Activated naive CD4-positive, alpha-beta T cell treated with anti-CD3 and anti-CD28 coated beads, Interleukin-2, amount 50 U/mL, for 72 hours (primary cell): Measurements from ENCODE around the gene MOCS2. TPM values are rescaled to one million over a fixed set of nuclear protein-coding genes. Genes with fewer than 3 reads are reported as not detected.

Experiments used
- ATAC-seq, 2 donors: fragments of 150-1000 bp; cut with Tn5 transposase; 2 replicates each; pipeline ENCODE4 v1.10.0; 2021; ENCODE audit warnings: mild to moderate bottlenecking in 2 of 2, moderate library complexity in 2 of 2
- DNase-seq, 2 donors: peaks; one replicate each; pipeline ENCODE4 v3.0.0; 2021 to 2022; ENCODE audit warnings: low spot score in 2 of 2
- H3K27ac Mint-ChIP-seq, 2 donors: one replicate each; pipeline ENCODE4 v1.8.0; 2022; ENCODE audit warnings: mild to moderate bottlenecking in 2 of 2, mixed read lengths in 2 of 2
- H3K36me3 Mint-ChIP-seq, 2 donors: one replicate each; pipeline ENCODE4 v1.8.0; 2022; ENCODE audit warnings: mixed read lengths in 2 of 2
- H3K9me3 Mint-ChIP-seq, 2 donors: one replicate each; pipeline ENCODE4 v1.8.0; 2022; ENCODE audit warnings: mixed read lengths in 2 of 2
- total RNA-seq, 2 donors: library from RNA; stranded (reverse); gene quantifications; one replicate each; pipeline ENCODE4 v1.2.3, GENCODE V29; 2022

The MOCS2 gene
- total RNA-seq, 2 donors from 2014 or later: 18.7 to 29.2 TPM

DNA sequence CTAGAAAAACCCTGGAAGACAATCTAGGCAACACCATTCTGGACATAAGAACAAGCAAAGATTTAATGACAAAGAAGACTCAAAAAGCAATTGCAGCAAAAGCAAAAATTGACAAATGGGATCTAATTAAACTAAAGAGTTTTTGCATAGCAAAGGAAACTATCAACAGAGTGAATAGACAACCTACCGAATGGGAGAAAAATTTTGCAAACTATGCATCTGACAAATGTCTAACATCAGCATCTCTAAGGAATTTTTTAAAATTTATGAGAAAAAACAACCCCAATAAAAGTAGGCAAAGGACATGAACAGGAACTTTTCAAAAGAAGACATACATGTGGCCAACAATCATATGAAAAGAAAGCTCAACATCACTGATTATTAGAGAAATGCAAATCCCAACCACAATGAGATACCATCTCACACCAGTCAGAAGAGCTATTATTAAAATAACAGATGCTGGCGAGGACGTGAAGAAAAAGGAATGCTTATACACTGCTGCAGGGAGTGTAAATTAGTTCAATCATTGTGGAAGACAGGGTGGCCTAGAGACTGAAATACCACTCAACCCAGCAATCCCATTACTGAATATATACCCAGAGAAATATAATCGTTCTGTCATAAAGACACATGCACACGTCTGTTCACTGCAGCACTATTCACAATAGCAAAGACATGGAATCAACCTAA, 3.8 kb downstream of the MOCS2 start:
- H3K36me3 Mint-ChIP-seq: peaks cover 22 to 24% of the 10 kb centered on the region in 2 donors

DNA sequence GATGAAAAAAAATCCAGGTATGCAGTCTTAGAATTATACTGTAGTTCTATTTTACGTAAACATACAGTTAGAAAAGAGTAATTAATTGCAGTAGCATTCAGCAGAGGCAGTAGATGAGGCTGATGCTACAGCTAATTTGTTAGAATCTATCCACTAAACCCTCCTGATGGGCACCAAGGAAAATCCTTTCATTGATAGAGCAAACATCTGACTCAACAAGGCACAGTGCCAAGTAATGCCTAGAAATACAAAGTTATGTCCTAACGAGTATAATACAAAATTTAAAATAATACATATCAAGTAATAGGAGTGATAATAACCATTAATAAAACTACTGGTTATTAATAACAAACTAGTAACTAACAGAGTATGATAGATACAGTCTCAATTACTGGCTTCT, 9.0 kb downstream of the MOCS2 start:
- H3K27ac Mint-ChIP-seq: no peak overlapping the region
- DNase-seq (no peak), ATAC-seq (no peak)
- no peaks in the 10 kb centered on the region for H3K9me3 Mint-ChIP-seq
- peaks cover 10 to 15% of the 10 kb centered on the region in 2 donors for H3K36me3 Mint-ChIP-seq

More for the DNA sequence above, 3.8 kb downstream of the MOCS2 start:
- no peak for ATAC-seq
- H3K9me3 Mint-ChIP-seq: no peaks in the 10 kb centered on the region
- H3K27ac Mint-ChIP-seq: no peak overlapping the region
- no peak for DNase-seq

DNA sequence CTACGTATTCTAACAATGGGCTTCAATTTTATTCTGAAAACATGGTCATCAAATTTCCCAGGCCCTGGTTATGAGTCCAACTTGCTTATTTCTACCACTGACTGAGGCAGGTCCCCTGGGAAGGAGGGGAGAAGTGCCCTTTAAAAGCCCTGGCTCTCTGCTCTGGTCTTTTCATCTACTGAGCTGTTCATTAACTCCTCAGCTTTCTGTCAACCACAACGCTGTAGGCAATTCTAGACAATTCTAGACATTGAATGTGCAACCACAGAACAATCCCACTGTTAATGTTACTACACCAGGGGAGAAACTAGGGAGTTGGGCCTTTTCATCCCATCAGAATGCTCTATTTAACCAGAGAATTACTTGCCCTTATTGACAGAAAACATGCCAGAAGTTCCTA, 10.0 kb downstream of the MOCS2 start:
- H3K36me3 Mint-ChIP-seq: peaks cover 0 to 15% of the 10 kb centered on the region in 2 donors
- peak overlapping the region; percentile 25 to 55 for H3K27ac Mint-ChIP-seq
- ATAC-seq (no peak), DNase-seq (no peak)
- no peaks in the 10 kb centered on the region for H3K9me3 Mint-ChIP-seq

DNA sequence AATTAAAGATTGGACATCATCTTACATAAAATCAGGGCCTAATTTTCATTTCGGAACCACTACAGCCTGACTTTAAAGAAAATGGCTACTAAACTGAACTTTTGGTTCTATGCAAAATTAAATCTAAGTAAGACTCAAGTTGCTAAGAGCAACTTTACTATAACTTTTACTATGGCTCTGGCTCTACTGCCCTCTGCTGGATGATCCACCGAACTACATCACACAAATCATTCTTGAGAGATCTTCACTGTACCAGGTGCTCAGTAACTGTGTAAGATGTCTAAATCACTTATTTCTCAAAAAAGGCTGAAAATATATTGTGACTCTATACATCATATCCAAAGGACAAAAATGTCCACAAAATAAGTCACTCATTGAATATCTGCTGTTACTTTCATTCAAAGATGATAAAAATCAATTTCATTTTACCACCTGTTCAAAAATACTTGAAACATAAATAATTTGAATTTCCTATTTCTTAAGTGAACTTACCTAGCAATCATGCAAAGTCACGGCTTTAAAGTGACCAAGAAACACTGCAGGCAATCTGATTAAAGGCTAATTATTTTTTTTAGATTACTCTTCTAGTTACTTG, 13.5 kb downstream of the MOCS2 start:
- DNase-seq: peak in 1 of 2 donors; percentile 71
- Mint-ChIP-seq H3K27ac (no peak overlapping the region), H3K9me3 (no peaks in the 10 kb centered on the region), H3K36me3 (peaks cover 0 to 7% of the 10 kb centered on the region in 2 donors)
- peak; percentile 52 to 66 for ATAC-seq

DNA sequence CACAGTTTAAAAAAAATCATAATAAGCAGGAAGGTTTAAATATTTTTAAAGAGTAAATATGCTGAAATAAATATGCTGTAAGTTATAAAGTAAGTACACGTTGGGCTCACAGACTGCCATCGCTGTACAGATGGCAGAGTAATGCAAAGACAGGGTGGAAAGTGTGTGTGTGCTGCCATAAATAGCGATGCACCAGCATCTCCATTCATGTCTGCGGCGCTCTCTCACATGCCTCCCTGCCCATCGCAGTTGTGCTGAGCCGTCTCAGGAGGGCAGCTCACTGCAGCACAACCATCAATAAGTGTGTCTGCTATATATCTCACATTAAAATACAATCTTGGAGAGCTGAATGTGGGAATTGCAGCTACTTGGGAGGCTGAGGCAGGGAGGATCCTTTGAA, 14.3 kb downstream of the MOCS2 start:
- Mint-ChIP-seq H3K9me3 (no peaks in the 10 kb centered on the region), H3K36me3 (peaks cover 0 to 7% of the 10 kb centered on the region in 2 donors), H3K27ac (no peak overlapping the region)
- DNase-seq (no peak), ATAC-seq (no peak)

DNA sequence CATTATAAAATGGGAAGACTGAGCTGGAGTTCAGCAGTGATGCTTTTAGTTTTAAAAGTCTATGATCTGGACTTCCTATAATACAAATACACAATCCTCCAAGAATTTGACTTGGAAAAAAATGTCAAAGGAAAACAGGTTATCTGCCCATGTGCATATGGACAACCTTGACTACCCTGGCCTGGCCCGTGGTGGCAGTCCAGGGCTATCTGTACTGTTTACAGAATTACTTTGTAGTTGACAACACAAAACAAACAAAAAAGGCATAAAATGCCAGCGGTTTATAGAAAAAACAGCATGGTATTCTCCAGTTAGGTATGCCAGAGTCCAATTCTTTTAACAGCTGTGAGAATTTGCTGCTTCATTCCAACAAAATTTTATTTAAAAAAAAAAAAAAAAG, 17.3 kb downstream of the MOCS2 start:
- ATAC-seq (no peak), DNase-seq (no peak)
- no peaks in the 10 kb centered on the region for H3K36me3 Mint-ChIP-seq
- no peaks in the 10 kb centered on the region for H3K9me3 Mint-ChIP-seq
- no peak overlapping the region for H3K27ac Mint-ChIP-seq

- Mint-ChIP-seq H3K27ac (no peak overlapping the region), H3K9me3 (no peaks in the 10 kb centered on the region), H3K36me3 (peaks cover 0 to 5% of the 10 kb centered on the region in 2 donors)
- ATAC-seq: no peak
- no peak for DNase-seq
Measured at GRCh38 chr5:53091289-53091688, 18.3 kb downstream of the MOCS2 start.

- no peak for DNase-seq
- peak; percentile 39 to 66 for ATAC-seq
- H3K27ac Mint-ChIP-seq: peak overlapping the region in 1 of 2 donors; percentile 80
Measured at GRCh38 chr5:53090229-53090628, 19.3 kb downstream of the MOCS2 start.

DNA sequence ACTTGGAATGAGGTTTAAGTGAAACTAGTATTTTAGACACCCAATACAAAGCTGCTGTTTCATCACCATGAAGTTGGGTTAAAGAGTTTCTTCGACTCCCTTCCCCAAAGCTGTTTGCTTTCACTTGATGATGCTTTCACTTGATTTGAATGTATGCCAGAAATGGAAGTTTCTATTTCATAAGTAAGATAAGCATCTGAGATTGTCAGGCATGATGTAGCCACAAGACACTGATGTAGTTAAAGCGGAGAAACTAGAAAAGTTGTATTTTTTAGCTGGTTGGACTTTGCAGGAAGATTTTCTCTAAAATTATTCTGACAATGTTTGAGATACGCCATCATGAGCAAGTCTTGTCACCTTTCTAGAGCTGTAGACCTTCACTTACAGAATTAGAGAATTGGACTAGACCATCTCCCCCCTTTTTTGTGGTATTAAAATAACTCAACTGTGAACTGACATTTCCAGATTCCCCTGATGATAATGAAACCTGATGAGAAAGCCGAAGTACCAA, 20.0 kb downstream of the MOCS2 start:
- ATAC-seq (peak; percentile 73 to 87), DNase-seq (no peak)
- H3K27ac Mint-ChIP-seq: peak overlapping the region in 1 of 2 donors; percentile 80
- H3K9me3 Mint-ChIP-seq: no peaks in the 10 kb centered on the region
- peaks cover 0 to 5% of the 10 kb centered on the region in 2 donors for H3K36me3 Mint-ChIP-seq

More at GRCh38 chr5:53090229-53090628, 19.3 kb downstream of the MOCS2 start:
- no peaks in the 10 kb centered on the region for H3K9me3 Mint-ChIP-seq
- peaks cover 0 to 5% of the 10 kb centered on the region in 2 donors for H3K36me3 Mint-ChIP-seq

- DNase-seq: no peak
- peaks cover 4 to 18% of the 10 kb centered on the region in 2 donors for H3K36me3 Mint-ChIP-seq
Measured at GRCh38 chr5:53087621-53088121, 21.9 kb downstream of the MOCS2 start.

GRCh38 chr5:53087171-53087570, 22.4 kb downstream of the MOCS2 start:
- H3K9me3 Mint-ChIP-seq: peaks cover 0 to 5% of the 10 kb centered on the region in 2 donors
- peaks cover 4 to 18% of the 10 kb centered on the region in 2 donors for H3K36me3 Mint-ChIP-seq
- no peak for DNase-seq
- H3K27ac Mint-ChIP-seq: no peak overlapping the region
- no peak for ATAC-seq

More at GRCh38 chr5:53087621-53088121, 21.9 kb downstream of the MOCS2 start:
- Mint-ChIP-seq H3K27ac (no peak overlapping the region), H3K9me3 (peaks cover 0 to 5% of the 10 kb centered on the region in 2 donors)
- ATAC-seq: no peak

- H3K36me3 Mint-ChIP-seq: peaks cover 4 to 18% of the 10 kb centered on the region in 2 donors
- no peak overlapping the region for H3K27ac Mint-ChIP-seq
- DNase-seq: no peak
- peaks cover 0 to 5% of the 10 kb centered on the region in 2 donors for H3K9me3 Mint-ChIP-seq
- no peak for ATAC-seq
Measured at GRCh38 chr5:53084546-53085255, 24.9 kb downstream of the MOCS2 start.

DNA sequence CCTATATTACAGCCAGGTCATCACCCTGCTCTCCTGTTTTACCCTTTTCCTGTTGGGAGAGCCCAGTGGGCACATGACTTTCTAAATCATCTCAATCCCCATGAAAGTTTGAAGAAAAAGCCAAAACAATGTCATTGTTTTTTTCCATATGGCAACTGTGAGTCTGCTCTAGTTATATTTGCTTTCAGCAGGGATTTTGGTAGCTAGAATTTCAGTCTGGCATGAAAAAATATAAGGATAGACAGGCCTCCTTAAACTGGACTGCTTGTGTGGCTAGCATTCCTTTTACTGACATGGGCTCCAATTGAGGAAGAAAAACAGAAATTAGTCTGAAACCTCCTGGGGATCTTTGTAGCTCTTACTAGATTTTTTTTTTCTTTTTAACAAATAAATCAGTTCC, 25.6 kb downstream of the MOCS2 start:
- H3K36me3 Mint-ChIP-seq: peaks cover 4 to 18% of the 10 kb centered on the region in 2 donors
- ATAC-seq (no peak), DNase-seq (no peak)
- peaks cover 0 to 5% of the 10 kb centered on the region in 2 donors for H3K9me3 Mint-ChIP-seq
- H3K27ac Mint-ChIP-seq: no peak overlapping the region

- ATAC-seq (peak in 1 of 2 donors; percentile 71), DNase-seq (no peak)
- H3K36me3 Mint-ChIP-seq: peaks cover 4 to 13% of the 10 kb centered on the region in 2 donors
Measured at GRCh38 chr5:53080271-53080670, 29.3 kb downstream of the MOCS2 start.

DNA sequence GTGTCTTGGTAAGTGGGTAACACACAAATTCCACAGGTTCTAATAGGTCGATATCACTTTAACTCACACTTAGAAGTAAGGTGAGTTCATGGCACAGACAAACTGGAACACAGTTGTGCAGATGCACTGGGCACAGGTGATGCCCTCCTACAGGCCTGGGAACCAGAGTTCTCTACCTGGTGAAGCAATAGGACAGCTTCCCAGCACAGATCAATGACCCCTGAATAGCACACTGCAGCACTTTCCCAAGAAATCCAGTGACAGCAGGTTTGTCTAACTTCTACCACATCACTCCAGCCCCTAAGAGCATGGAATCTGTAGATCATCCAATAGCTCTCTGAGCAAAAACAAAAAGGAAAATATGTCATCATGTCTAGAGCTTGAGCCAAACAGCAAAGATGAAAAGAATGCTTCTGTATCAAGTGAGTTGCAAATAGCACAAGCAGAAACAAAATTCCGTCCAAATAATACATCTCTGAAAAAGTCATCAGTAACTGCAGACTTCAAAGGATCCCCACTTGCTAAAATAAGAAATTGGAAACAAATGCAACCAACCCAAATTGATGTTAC, 33.5 kb downstream of the MOCS2 start:
- Mint-ChIP-seq H3K36me3 (peaks cover 7% of the 10 kb centered on the region in 2 donors), H3K27ac (no peak overlapping the region), H3K9me3 (no peaks in the 10 kb centered on the region)
- ATAC-seq (no peak), DNase-seq (no peak)

More at GRCh38 chr5:53080271-53080670, 29.3 kb downstream of the MOCS2 start:
- peaks cover 0 to 5% of the 10 kb centered on the region in 2 donors for H3K9me3 Mint-ChIP-seq
- H3K27ac Mint-ChIP-seq: no peak overlapping the region

- H3K27ac Mint-ChIP-seq: no peak overlapping the region
- peaks cover 7% of the 10 kb centered on the region in 2 donors for H3K36me3 Mint-ChIP-seq
- H3K9me3 Mint-ChIP-seq: no peaks in the 10 kb centered on the region
- ATAC-seq: no peak
- DNase-seq: no peak
Measured at GRCh38 chr5:53073348-53073747, 36.2 kb downstream of the MOCS2 start.
